ENCODE measurements around the gene NTSR1.

Gene NTSR1

DNA sequence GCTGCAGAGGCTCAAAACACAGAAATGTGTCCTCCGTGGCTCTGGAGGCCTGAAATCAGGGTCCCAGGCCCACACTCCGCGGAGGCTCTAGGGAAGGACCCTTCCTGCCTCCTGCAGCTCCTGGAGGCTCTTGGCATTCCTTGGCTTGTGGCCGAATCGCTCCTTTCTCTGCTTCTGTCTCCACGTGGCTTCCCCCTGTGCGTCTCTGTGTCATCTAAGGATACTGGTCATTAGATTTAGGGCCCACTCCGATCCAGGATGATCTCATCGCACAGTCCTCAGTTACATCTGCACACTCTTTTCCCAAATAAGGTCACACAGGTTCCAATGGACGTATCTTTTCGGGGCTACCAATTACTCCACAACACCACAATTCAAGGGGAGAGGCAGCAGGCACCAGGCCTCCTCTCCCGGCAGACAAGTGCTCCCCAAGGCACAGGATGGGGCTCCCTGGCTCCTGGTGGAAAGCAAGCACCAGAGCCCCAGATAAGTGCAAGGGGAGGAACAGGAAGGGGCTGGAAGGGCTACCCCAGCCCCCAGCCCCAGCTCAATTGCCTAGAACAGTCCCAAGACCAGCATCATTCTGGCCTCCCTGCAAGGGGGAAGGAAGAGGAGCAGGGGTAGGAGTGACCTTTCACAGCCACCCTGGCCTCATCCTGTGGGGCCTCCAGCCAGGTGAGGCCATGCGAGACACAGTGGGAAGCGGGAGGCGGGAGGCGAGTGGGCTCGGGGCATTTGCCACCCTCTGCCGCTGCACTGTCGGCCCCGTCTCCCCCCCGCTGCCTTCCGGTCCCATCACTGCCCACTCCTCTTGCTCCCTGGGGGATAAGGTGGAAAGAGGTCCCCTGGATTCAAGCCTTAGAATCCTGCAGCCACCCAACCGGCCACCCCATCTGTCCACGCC lies 16.3 kb downstream of the NTSR1 start:
- peaks cover 7 to 22% of the 10 kb centered on the region in 2 donors for H3K27me3 ChIP-seq (ENCODE audit: control insufficient read depth in 1 of 2, insufficient read depth in 2 of 2, low read length in 2 of 2)
- H3K27ac ChIP-seq (ENCODE audit: low read depth, low read length) = no peak overlapping the region
- peaks cover 2 to 4% of the 10 kb centered on the region in 2 donors for H3K9me3 ChIP-seq (ENCODE audit: control insufficient read depth in 1 of 2, low read length in 2 of 2)
- H3K4me1 ChIP-seq (ENCODE audit: control insufficient read depth in 1 of 2, insufficient read depth in 2 of 2, low read length in 2 of 2) = no peaks in the 10 kb centered on the region
- no peak overlapping the region for H3K4me3 ChIP-seq (ENCODE audit: low read depth in 1 of 2, low read length in 2 of 2)
- no peaks in the 10 kb centered on the region for H3K36me3 ChIP-seq (ENCODE audit: control insufficient read depth in 1 of 2, insufficient read depth in 2 of 2, low read length in 2 of 2)
- no peak overlapping the region for H3K9ac ChIP-seq (ENCODE audit: low read depth in 1 of 2, low read length in 2 of 2)

DNA sequence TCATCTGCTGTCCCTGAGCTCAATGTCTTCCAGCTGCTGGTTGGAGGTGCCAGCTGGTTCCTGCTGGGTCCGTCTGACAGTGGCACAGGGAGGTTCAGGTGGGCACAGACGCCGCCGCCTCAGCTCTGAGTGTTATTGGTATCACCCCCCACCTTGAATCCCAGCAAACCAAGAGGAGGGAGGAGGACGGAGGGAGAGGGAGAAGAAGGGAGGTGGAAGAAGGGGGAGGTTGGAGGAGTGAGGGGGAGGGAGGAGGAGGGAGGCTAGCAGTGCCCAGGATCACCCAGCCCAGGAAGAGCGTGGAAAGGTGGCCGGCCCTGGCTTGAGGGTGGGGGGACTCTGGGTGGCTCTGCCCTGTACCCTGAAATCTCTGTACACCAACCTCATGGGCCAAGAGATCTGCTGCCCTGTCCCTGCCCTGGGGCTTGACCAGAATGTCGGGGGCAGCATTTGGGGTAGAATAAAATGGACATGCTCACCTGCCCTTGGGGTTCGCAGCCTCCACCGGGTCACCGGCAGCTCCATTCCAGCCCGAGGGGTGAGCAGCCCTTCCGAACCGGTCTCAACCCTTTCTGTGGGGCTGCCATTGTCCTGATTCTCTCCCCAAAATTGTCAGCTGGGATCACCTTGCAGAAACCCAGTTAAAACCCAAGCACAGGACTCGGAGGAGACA lies 17.1 kb downstream of the NTSR1 start:
- peaks cover 2 to 4% of the 10 kb centered on the region in 2 donors for H3K9me3 ChIP-seq (ENCODE audit: control insufficient read depth in 1 of 2, low read length in 2 of 2)
- H3K27ac ChIP-seq (ENCODE audit: low read depth, low read length) = no peak overlapping the region
- H3K36me3 ChIP-seq (ENCODE audit: control insufficient read depth in 1 of 2, insufficient read depth in 2 of 2, low read length in 2 of 2) = no peaks in the 10 kb centered on the region
- no peak overlapping the region for H3K4me3 ChIP-seq (ENCODE audit: low read depth in 1 of 2, low read length in 2 of 2)
- peaks cover 7 to 24% of the 10 kb centered on the region in 2 donors for H3K27me3 ChIP-seq (ENCODE audit: control insufficient read depth in 1 of 2, insufficient read depth in 2 of 2, low read length in 2 of 2)
- H3K9ac ChIP-seq (ENCODE audit: low read depth in 1 of 2, low read length in 2 of 2) = no peak overlapping the region
- H3K4me1 ChIP-seq (ENCODE audit: control insufficient read depth in 1 of 2, insufficient read depth in 2 of 2, low read length in 2 of 2) = no peaks in the 10 kb centered on the region

DNA sequence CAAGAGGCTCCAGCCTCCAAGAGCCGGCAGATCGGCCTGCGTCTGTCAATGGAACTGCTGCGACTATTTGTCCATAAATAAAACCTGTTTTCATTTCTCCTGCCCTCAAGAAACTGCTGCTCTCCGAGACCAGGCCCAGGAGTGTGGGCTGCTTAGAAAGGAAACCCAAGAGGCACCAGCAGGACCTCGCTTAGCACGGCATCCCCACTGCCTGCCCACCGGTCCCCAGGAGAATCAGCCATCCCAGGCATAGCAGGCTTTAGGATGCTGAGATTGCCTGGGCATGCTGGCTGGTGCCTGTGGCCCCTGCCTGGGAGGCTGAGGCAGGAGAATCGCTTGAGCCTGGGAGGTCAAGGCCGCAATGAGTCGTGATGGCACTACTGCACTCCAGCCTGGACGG lies 17.6 kb downstream of the NTSR1 start:
- Histone ChIP-seq H3K4me1 (ENCODE audit: control insufficient read depth in 1 of 2, insufficient read depth in 2 of 2, low read length in 2 of 2) (no peaks in the 10 kb centered on the region), H3K27me3 (ENCODE audit: control insufficient read depth in 1 of 2, insufficient read depth in 2 of 2, low read length in 2 of 2) (peaks cover 7 to 24% of the 10 kb centered on the region in 2 donors), H3K9ac (ENCODE audit: low read depth in 1 of 2, low read length in 2 of 2) (no peak overlapping the region), H3K9me3 (ENCODE audit: control insufficient read depth in 1 of 2, low read length in 2 of 2) (peaks cover 0 to 2% of the 10 kb centered on the region in 2 donors), H3K36me3 (ENCODE audit: control insufficient read depth in 1 of 2, insufficient read depth in 2 of 2, low read length in 2 of 2) (no peaks in the 10 kb centered on the region), H3K4me3 (ENCODE audit: low read depth in 1 of 2, low read length in 2 of 2) (no peak overlapping the region), H3K27ac (ENCODE audit: low read depth, low read length) (no peak overlapping the region)

DNA sequence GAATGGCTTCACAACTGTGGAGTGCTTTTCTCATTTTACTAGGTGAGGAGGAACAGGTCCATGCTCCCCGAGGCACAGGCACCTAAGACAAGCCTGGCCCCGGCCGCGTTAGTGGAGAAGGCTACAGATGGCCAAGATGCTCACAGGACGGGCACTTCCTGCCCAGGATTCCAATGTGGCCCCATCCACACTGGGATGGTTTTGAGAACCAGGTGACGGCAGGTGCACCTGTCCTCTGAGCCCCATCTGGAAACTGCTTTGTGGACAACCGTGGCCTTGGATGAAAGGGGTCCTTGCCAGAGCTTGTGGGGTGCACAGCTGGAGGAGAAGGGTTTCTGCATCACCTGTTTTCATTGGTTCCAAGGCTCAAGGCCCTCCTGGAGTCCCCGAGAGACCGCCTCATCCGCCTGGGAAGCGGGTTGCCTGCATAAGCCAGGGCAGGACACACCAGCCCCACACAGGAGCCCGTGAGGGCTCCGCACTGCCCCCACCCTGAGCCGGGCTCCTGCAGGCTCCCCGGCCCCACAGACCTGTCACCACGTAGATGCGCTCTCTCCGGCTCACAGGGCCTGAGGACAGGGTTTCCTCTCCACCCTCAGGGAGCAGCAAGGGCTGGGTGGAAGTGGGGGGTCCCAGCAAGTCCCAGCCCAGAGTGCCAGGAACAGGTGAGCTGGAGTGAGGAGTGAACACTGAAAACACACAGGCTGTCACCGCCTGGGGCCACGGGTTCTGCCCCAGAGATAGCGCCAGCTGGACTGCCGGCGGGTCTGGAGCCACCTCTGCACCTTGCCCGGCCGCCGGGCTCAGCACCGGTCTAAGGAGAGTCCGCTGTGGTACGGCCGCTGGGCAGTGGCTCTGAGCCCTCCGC lies 18.3 kb downstream of the NTSR1 start:
- Histone ChIP-seq H3K4me3 (ENCODE audit: low read depth in 1 of 2, low read length in 2 of 2) (no peak overlapping the region), H3K4me1 (ENCODE audit: control insufficient read depth in 1 of 2, insufficient read depth in 2 of 2, low read length in 2 of 2) (no peaks in the 10 kb centered on the region), H3K27me3 (ENCODE audit: control insufficient read depth in 1 of 2, insufficient read depth in 2 of 2, low read length in 2 of 2) (peaks cover 7 to 24% of the 10 kb centered on the region in 2 donors), H3K9me3 (ENCODE audit: control insufficient read depth in 1 of 2, low read length in 2 of 2) (no peaks in the 10 kb centered on the region), H3K27ac (ENCODE audit: low read depth, low read length) (no peak overlapping the region), H3K9ac (ENCODE audit: low read depth in 1 of 2, low read length in 2 of 2) (no peak overlapping the region), H3K36me3 (ENCODE audit: control insufficient read depth in 1 of 2, insufficient read depth in 2 of 2, low read length in 2 of 2) (no peaks in the 10 kb centered on the region)

DNA sequence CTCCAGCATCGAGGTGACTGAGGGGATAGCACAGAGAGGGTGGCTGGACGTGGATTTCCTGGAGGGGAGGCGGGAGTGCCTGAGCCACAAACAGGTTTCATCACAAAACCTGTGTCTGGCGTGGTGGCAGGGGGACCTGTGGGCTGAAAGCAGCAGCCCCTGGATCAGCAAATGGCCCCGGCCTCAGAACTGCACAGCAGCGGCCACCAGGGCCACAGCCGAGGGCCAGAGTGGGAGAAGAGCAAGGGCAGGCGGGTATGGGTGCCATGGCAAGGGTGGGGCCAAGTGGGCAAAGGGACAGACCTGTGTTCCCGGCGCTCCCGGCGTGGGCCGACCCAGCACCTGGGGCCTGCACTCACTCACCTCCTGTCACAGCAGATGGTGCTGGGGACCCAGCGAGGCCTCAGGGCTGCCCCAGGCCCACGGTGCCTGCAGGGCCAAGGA lies 19.0 kb downstream of the NTSR1 start:
- Histone ChIP-seq H3K9ac (ENCODE audit: low read depth in 1 of 2, low read length in 2 of 2) (no peak overlapping the region), H3K36me3 (ENCODE audit: control insufficient read depth in 1 of 2, insufficient read depth in 2 of 2, low read length in 2 of 2) (no peaks in the 10 kb centered on the region), H3K4me3 (ENCODE audit: low read depth in 1 of 2, low read length in 2 of 2) (no peak overlapping the region), H3K4me1 (ENCODE audit: control insufficient read depth in 1 of 2, insufficient read depth in 2 of 2, low read length in 2 of 2) (no peaks in the 10 kb centered on the region), H3K27me3 (ENCODE audit: control insufficient read depth in 1 of 2, insufficient read depth in 2 of 2, low read length in 2 of 2) (peaks cover 1 to 19% of the 10 kb centered on the region in 2 donors), H3K9me3 (ENCODE audit: control insufficient read depth in 1 of 2, low read length in 2 of 2) (no peaks in the 10 kb centered on the region), H3K27ac (ENCODE audit: low read depth, low read length) (no peak overlapping the region)

DNA sequence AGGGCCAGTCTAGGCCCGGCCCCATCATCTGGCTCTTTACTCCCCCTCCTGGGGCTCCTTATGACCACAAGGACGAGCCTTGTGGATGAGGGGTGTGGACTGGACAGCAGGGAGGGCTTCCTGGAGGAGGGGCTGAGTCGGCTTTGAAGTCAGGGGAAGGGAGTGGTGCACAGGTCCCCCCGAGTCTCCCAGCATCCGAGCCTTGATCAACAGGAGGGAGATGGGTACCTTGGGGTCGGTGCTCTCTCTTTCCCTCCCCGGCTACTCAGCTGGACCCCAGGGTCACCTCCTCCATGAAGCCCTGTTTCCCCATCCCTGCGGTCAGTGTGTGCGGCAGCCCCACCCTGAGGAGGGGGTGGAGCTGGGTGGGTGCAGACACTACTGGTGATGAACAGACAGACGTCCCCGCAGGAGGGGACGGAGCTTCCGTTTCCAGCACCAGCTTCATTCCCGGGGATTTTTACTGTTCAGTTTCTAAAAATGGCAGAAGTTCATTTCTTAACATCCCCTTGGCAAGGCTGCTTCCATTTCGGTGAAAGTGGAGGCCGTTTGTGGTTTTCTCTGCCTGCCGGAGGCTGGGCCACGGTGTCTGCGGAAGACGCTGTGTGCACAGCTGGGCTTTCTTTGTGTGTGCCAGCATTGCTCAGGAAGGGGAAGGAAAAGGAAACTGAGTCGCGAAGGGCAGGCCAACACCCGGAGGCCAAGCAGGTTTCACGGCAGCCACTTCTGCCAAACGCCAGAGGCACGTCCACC lies 19.6 kb downstream of the NTSR1 start:
- H3K27me3 ChIP-seq (ENCODE audit: control insufficient read depth in 1 of 2, insufficient read depth in 2 of 2, low read length in 2 of 2) = peaks cover 2 to 18% of the 10 kb centered on the region in 2 donors
- no peaks in the 10 kb centered on the region for H3K9me3 ChIP-seq (ENCODE audit: control insufficient read depth in 1 of 2, low read length in 2 of 2)
- H3K27ac ChIP-seq (ENCODE audit: low read depth, low read length) = no peak overlapping the region
- no peak overlapping the region for H3K9ac ChIP-seq (ENCODE audit: low read depth in 1 of 2, low read length in 2 of 2)
- H3K4me1 ChIP-seq (ENCODE audit: control insufficient read depth in 1 of 2, insufficient read depth in 2 of 2, low read length in 2 of 2) = no peaks in the 10 kb centered on the region
- no peak overlapping the region for H3K4me3 ChIP-seq (ENCODE audit: low read depth in 1 of 2, low read length in 2 of 2)
- H3K36me3 ChIP-seq (ENCODE audit: control insufficient read depth in 1 of 2, insufficient read depth in 2 of 2, low read length in 2 of 2) = no peaks in the 10 kb centered on the region

DNA sequence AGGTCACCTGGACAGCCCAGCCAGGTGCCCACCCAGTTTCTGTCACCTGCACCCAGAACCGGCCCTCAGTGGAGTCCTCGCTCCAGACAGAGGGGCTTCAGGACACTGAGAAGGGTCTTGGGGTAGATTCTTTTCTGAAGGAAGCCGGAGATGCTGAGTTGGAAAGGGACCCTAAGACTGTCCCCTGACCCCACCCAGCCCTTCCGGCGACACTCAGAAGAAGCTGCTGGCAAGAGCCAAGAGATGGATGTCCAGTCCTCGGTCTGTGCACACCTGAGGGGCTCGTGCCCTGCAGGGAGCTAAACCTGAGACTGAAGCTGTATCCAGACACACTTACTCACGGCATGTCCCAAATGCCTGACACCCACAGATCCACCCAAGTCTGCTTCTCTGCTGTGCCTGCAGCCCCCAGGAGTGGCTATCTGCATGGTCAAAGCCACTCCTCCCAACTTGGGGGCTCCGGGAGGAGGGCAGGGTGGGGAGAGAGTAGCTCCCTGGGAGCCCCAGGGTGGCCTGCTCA lies 20.2 kb downstream of the NTSR1 start:
- Histone ChIP-seq H3K4me1 (ENCODE audit: control insufficient read depth in 1 of 2, insufficient read depth in 2 of 2, low read length in 2 of 2) (no peaks in the 10 kb centered on the region), H3K4me3 (ENCODE audit: low read depth in 1 of 2, low read length in 2 of 2) (no peak overlapping the region), H3K9me3 (ENCODE audit: control insufficient read depth in 1 of 2, low read length in 2 of 2) (no peaks in the 10 kb centered on the region), H3K36me3 (ENCODE audit: control insufficient read depth in 1 of 2, insufficient read depth in 2 of 2, low read length in 2 of 2) (no peaks in the 10 kb centered on the region), H3K9ac (ENCODE audit: low read depth in 1 of 2, low read length in 2 of 2) (no peak overlapping the region), H3K27ac (ENCODE audit: low read depth, low read length) (no peak overlapping the region), H3K27me3 (ENCODE audit: control insufficient read depth in 1 of 2, insufficient read depth in 2 of 2, low read length in 2 of 2) (peaks cover 7 to 19% of the 10 kb centered on the region in 2 donors)

DNA sequence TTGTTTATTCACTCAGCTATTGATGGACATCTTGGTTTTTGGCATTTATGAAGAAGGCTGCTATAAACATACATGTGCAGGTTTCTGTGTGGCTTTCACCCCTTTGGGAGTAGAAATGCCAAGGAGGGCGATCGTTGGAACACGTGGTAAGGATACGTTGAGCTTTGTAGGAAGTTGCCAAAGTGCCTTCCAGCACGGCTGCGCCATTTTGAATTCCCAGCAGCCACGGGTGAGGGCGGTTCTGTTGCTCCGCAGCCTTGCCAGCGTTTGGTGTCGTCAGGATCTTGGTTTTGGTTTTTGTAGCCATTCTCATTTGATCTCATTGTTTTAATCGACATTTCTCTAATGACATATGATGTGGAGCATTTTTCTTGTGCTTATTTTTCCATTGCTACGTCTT lies 21.8 kb downstream of the NTSR1 start:
- Histone ChIP-seq H3K27ac (ENCODE audit: low read depth, low read length) (no peak overlapping the region), H3K4me1 (ENCODE audit: control insufficient read depth in 1 of 2, insufficient read depth in 2 of 2, low read length in 2 of 2) (no peaks in the 10 kb centered on the region), H3K27me3 (ENCODE audit: control insufficient read depth in 1 of 2, insufficient read depth in 2 of 2, low read length in 2 of 2) (peaks cover 7 to 19% of the 10 kb centered on the region in 2 donors), H3K36me3 (ENCODE audit: control insufficient read depth in 1 of 2, insufficient read depth in 2 of 2, low read length in 2 of 2) (no peaks in the 10 kb centered on the region), H3K4me3 (ENCODE audit: low read depth in 1 of 2, low read length in 2 of 2) (no peak overlapping the region), H3K9me3 (ENCODE audit: control insufficient read depth in 1 of 2, low read length in 2 of 2) (no peaks in the 10 kb centered on the region), H3K9ac (ENCODE audit: low read depth in 1 of 2, low read length in 2 of 2) (no peak overlapping the region)

DNA sequence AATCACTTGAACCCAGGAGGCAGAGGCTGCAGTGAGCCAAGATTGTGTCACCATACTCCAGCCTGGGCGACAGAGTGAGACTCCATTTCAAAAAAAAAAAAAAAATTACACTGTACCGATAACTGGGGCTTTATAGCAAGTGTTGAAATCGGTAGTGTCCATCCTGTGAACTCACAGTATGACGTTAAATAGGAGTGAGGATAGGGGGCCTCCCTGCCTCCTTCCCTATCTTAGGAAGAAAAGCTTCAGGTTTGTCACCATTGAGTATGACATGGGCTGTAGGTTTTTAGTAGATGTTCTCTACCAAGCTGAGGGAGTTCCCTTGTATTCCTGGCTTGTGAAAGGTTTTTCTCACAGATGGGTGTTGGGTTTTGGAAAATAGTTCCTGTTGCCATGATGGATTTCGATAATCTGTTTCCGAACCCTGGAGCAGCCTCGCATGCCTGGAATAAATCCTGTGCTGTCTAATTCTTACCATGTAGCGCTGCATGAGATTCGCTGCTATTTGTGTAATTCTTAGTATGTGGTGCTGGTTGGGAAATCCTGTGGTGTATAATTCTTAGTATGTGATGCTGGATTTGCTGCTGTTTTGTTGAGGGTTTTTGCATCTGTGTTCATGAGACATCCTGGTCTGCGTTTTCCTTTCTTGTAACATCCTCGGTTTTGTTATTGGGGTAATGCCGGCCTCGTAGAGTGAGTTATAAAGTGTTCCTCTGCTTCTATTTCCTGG lies 23.6 kb downstream of the NTSR1 start:
- Histone ChIP-seq H3K27me3 (ENCODE audit: control insufficient read depth in 1 of 2, insufficient read depth in 2 of 2, low read length in 2 of 2) (peaks cover 7 to 14% of the 10 kb centered on the region in 2 donors), H3K4me1 (ENCODE audit: control insufficient read depth in 1 of 2, insufficient read depth in 2 of 2, low read length in 2 of 2) (no peaks in the 10 kb centered on the region), H3K36me3 (ENCODE audit: control insufficient read depth in 1 of 2, insufficient read depth in 2 of 2, low read length in 2 of 2) (no peaks in the 10 kb centered on the region)

More for the DNA sequence above, 23.6 kb downstream of the NTSR1 start:
- Histone ChIP-seq H3K4me3 (ENCODE audit: low read depth in 1 of 2, low read length in 2 of 2) (no peak overlapping the region), H3K9ac (ENCODE audit: low read depth in 1 of 2, low read length in 2 of 2) (no peak overlapping the region), H3K27ac (ENCODE audit: low read depth, low read length) (no peak overlapping the region), H3K9me3 (ENCODE audit: control insufficient read depth in 1 of 2, low read length in 2 of 2) (no peaks in the 10 kb centered on the region)
